Activated T-helper 17 cell treated with anti-CD3 and anti-CD28 coated beads, Interleukin-2, amount 50 U/mL, for 72 hours (primary cell): ENCODE measurements around the gene SLC38A11. TPM values are rescaled to one million over a fixed set of nuclear protein-coding genes. Genes with fewer than 3 reads are reported as not detected.
A peak's percentile ranks its signal among the peaks of the same experiment; 100 is the strongest.

Experiments used
- ATAC-seq: fragments of 150-1000 bp; cut with Tn5 transposase; replicated peaks from 2 replicates; pipeline ENCODE4 v1.10.0; 2021; ENCODE audit warnings: mild to moderate bottlenecking, moderate library complexity
- H3K27ac Mint-ChIP-seq: one replicate; pipeline ENCODE4 v1.8.0; 2022; ENCODE audit warnings: mixed read lengths
- H3K27me3 Mint-ChIP-seq: one replicate; pipeline ENCODE4 v1.8.0; 2022; ENCODE audit warnings: mixed read lengths
- H3K36me3 Mint-ChIP-seq: one replicate; pipeline ENCODE4 v1.8.0; 2022; ENCODE audit warnings: low read depth, mild to moderate bottlenecking, mixed read lengths
- H3K4me1 Mint-ChIP-seq: one replicate; pipeline ENCODE4 v1.8.0; 2022; ENCODE audit warnings: mixed read lengths
- H3K4me3 Mint-ChIP-seq: one replicate; pipeline ENCODE4 v1.8.0; 2022; ENCODE audit warnings: mild to moderate bottlenecking, mixed read lengths
- H3K9me3 Mint-ChIP-seq: one replicate; pipeline ENCODE4 v1.8.0; 2022; ENCODE audit warnings: mixed read lengths
- total RNA-seq, 2 donors: library from RNA; stranded (reverse); gene quantifications; one replicate each; pipeline ENCODE4 v1.2.3, GENCODE V29; 2022

SLC38A11 gene
- total RNA-seq, 2 donors from 2014 or later: not detected

- H3K4me3 Mint-ChIP-seq: no peak overlapping the region
- H3K27me3 Mint-ChIP-seq: peaks cover 8% of the 10 kb centered on the region
- no peaks in the 10 kb centered on the region for H3K36me3 Mint-ChIP-seq
- no peak for ATAC-seq
- no peaks in the 10 kb centered on the region for H3K9me3 Mint-ChIP-seq
- H3K4me1 Mint-ChIP-seq: no peaks in the 10 kb centered on the region
- no peak overlapping the region for H3K27ac Mint-ChIP-seq
These were observed 41.5 kb downstream of the SLC38A11 start for GRCh38 chr2:164913640-164914350.

GRCh38 chr2:164913011-164913410 is 42.3 kb downstream of the SLC38A11 start:
- Mint-ChIP-seq H3K4me1 (no peaks in the 10 kb centered on the region), H3K36me3 (no peaks in the 10 kb centered on the region), H3K9me3 (no peaks in the 10 kb centered on the region), H3K27me3 (peaks cover 8% of the 10 kb centered on the region), H3K27ac (no peak overlapping the region), H3K4me3 (no peak overlapping the region)
- no peak for ATAC-seq

- Mint-ChIP-seq H3K27ac (no peak overlapping the region), H3K4me1 (no peaks in the 10 kb centered on the region), H3K27me3 (peaks cover 11% of the 10 kb centered on the region), H3K36me3 (no peaks in the 10 kb centered on the region), H3K4me3 (no peak overlapping the region), H3K9me3 (peaks cover under 1% of the 10 kb centered on the region)
- no peak for ATAC-seq
These were observed 43.5 kb downstream of the SLC38A11 start for GRCh38 chr2:164911832-164912231.

DNA sequence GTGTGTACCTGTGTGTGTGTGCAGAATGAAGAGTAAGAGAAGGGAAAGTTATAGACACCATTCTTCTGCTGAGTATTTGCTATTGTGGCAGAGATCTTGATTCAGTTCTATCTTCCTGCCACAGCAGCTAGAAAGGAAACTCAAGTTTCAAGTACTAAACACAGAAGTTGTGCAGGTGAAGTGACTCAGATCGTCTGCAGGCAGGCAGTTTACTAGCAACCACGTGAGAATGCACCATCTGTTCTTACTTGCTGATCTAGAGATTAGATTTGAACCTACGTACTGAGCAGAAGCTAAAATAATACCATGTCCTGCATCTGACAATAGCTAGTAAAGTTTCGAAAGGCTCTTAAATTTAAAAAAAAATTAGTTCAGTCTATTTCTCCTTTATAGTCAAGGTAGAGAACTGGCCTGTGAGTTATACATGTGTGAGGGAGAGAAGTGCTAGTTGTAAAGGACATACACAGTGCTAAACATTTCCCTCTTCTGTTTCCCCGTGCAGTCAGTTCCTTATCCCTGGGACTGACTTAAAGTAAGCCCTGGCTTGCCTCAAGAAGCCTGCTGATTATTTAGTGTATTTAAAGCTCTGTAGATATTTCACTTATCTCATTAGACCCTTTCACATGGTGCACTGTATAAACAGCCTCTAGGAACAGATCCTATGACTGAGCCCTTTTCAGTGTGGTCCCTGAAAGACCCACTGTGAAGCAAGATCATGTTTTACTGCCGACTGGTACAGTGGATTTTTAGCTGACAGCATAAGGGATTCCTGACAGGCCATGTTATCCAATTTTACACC is 45.0 kb downstream of the SLC38A11 start:
- no peaks in the 10 kb centered on the region for H3K36me3 Mint-ChIP-seq
- peak; percentile 77 for ATAC-seq
- H3K9me3 Mint-ChIP-seq: peaks cover 3% of the 10 kb centered on the region
- peaks cover 11% of the 10 kb centered on the region for H3K27me3 Mint-ChIP-seq
- no peak overlapping the region for H3K27ac Mint-ChIP-seq
- H3K4me3 Mint-ChIP-seq: no peak overlapping the region
- no peaks in the 10 kb centered on the region for H3K4me1 Mint-ChIP-seq

- no peak for ATAC-seq
- Mint-ChIP-seq H3K9me3 (peaks cover 3% of the 10 kb centered on the region), H3K36me3 (no peaks in the 10 kb centered on the region), H3K4me3 (no peak overlapping the region), H3K27ac (no peak overlapping the region), H3K27me3 (peaks cover 4% of the 10 kb centered on the region), H3K4me1 (no peaks in the 10 kb centered on the region)
These were observed 48.4 kb downstream of the SLC38A11 start for GRCh38 chr2:164906947-164907346.

GRCh38 chr2:164905307-164905706 is 50.0 kb downstream of the SLC38A11 start:
- no peaks in the 10 kb centered on the region for H3K4me1 Mint-ChIP-seq
- ATAC-seq: no peak
- no peak overlapping the region for H3K4me3 Mint-ChIP-seq
- peaks cover 4% of the 10 kb centered on the region for H3K27me3 Mint-ChIP-seq
- peaks cover 3% of the 10 kb centered on the region for H3K9me3 Mint-ChIP-seq
- H3K36me3 Mint-ChIP-seq: no peaks in the 10 kb centered on the region
- H3K27ac Mint-ChIP-seq: no peak overlapping the region

DNA sequence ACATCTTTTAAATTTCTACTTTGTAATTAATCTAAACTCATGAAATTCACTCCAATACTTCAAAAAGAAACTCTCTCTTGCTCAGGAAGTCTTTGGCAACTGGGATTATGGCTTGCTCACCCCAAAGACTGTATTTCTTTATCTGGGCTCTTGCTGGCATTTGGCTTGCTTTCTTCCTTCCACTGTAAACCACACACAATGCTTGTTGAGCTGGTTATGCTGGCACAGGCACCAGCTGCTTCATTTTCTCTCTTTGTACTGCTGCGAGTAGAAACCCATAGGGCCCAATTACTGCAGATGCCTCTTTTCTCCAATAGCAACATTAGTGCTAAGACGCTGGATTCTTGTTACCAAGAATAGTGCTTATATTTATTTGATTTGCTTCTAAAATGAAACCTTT is 51.4 kb downstream of the SLC38A11 start:
- no peak for ATAC-seq
- H3K27ac Mint-ChIP-seq: no peak overlapping the region
- H3K4me3 Mint-ChIP-seq: no peak overlapping the region
- peaks cover 6% of the 10 kb centered on the region for H3K9me3 Mint-ChIP-seq
- no peaks in the 10 kb centered on the region for H3K4me1 Mint-ChIP-seq
- peaks cover 4% of the 10 kb centered on the region for H3K27me3 Mint-ChIP-seq
- no peaks in the 10 kb centered on the region for H3K36me3 Mint-ChIP-seq

DNA sequence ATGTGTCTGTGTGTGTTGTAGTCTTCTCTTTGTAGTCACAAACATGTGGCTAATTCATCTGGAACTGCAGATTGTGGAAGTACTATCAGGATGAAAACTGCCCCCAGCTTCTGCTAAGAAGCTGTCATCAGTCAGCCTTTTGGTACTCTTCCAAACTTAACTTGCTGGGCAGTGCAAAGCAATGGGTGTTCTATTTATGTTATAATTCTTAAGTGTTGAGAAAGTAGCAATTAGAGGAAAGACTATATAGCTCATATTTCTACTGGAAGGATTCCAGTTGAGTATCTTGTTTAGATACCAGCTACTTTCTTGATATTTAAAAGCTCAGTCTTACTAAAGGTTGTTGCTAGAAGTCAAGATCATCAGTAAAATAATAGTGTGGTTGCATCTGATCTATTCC is 52.1 kb downstream of the SLC38A11 start:
- H3K27me3 Mint-ChIP-seq: peaks cover 4% of the 10 kb centered on the region
- H3K36me3 Mint-ChIP-seq: no peaks in the 10 kb centered on the region
- H3K9me3 Mint-ChIP-seq: peaks cover 6% of the 10 kb centered on the region
- no peak overlapping the region for H3K4me3 Mint-ChIP-seq
- no peak for ATAC-seq
- H3K27ac Mint-ChIP-seq: no peak overlapping the region
- no peaks in the 10 kb centered on the region for H3K4me1 Mint-ChIP-seq

GRCh38 chr2:164899121-164899520 is 56.2 kb downstream of the SLC38A11 start:
- H3K9me3 Mint-ChIP-seq: peaks cover 8% of the 10 kb centered on the region

GRCh38 chr2:164898475-164898874 is 56.9 kb downstream of the SLC38A11 start:
- H3K4me3 Mint-ChIP-seq: no peak overlapping the region
- no peak for ATAC-seq
- H3K9me3 Mint-ChIP-seq: peaks cover 13% of the 10 kb centered on the region
- H3K4me1 Mint-ChIP-seq: no peaks in the 10 kb centered on the region
- no peak overlapping the region for H3K27ac Mint-ChIP-seq
- H3K27me3 Mint-ChIP-seq: no peaks in the 10 kb centered on the region
- H3K36me3 Mint-ChIP-seq: no peaks in the 10 kb centered on the region

More at GRCh38 chr2:164899121-164899520, 56.2 kb downstream of the SLC38A11 start:
- no peak overlapping the region for H3K27ac Mint-ChIP-seq
- no peak overlapping the region for H3K4me3 Mint-ChIP-seq
- no peaks in the 10 kb centered on the region for H3K27me3 Mint-ChIP-seq
- no peaks in the 10 kb centered on the region for H3K4me1 Mint-ChIP-seq
- ATAC-seq: no peak
- no peaks in the 10 kb centered on the region for H3K36me3 Mint-ChIP-seq

GRCh38 chr2:164897469-164898260 is 57.7 kb downstream of the SLC38A11 start:
- H3K4me3 Mint-ChIP-seq: no peak overlapping the region
- ATAC-seq: no peak
- peaks cover 13% of the 10 kb centered on the region for H3K9me3 Mint-ChIP-seq
- H3K4me1 Mint-ChIP-seq: no peaks in the 10 kb centered on the region
- H3K27me3 Mint-ChIP-seq: no peaks in the 10 kb centered on the region
- no peaks in the 10 kb centered on the region for H3K36me3 Mint-ChIP-seq
- H3K27ac Mint-ChIP-seq: no peak overlapping the region

DNA sequence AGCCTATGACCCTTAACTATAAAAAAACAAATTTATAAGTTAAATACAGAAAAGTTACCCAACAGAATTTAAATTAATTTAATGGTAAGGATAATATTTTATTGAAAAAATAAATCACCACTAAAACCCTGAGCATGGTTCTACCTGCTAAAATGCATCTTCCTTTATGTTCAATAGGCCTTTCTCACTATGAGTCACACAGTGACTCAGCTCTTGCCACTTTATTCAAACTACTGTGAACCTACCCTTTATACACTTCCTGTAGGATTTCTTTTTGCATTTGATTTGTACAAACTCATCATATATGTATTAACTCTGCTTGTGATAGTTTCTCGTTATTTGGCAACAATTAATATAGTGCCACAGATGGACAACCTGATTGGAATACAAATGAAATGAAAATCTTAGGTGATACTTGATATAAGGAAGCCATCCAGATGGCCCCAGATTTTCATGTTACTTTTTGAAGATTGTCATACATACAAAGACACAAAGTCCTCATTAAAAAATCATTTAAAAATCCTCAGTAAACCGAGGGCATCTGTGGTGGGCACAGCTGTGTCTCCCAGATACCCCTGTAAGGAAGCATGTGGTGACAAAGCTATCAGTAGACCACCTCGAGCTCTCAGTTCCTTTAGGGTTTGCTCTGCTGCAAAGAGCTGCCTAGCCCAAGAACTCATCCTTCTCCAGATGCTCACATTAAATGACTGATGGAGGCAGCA is 58.5 kb downstream of the SLC38A11 start:
- ATAC-seq: peak; percentile 87
- Mint-ChIP-seq H3K4me3 (no peak overlapping the region), H3K4me1 (no peaks in the 10 kb centered on the region), H3K9me3 (peaks cover 13% of the 10 kb centered on the region), H3K27ac (no peak overlapping the region), H3K27me3 (no peaks in the 10 kb centered on the region), H3K36me3 (no peaks in the 10 kb centered on the region)

- H3K9me3 Mint-ChIP-seq: peaks cover 13% of the 10 kb centered on the region
- ATAC-seq: no peak
- no peaks in the 10 kb centered on the region for H3K36me3 Mint-ChIP-seq
- peaks cover 2% of the 10 kb centered on the region for H3K27me3 Mint-ChIP-seq
- no peak overlapping the region for H3K4me3 Mint-ChIP-seq
- no peak overlapping the region for H3K27ac Mint-ChIP-seq
- H3K4me1 Mint-ChIP-seq: no peaks in the 10 kb centered on the region
These were observed 59.1 kb downstream of the SLC38A11 start for GRCh38 chr2:164896226-164896625.

DNA sequence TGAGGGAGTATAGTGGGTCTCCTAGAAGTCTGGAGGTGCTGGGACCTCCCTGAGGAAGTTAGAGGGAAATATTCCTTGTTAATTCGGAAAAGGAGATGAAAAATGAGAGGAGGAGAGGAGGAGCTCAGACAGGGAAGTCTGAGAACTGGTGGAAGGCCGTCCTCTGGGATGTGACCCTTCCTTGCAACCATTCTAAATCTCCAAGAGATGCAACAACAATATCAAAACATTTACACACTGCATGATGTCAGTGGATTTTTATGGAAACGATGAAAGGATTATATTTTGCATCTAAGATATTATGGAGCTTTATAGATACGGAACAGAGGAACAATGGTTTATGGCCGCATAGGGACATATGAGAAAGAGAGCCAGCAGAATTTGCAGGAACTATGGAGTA is 63.9 kb downstream of the SLC38A11 start:
- no peak overlapping the region for H3K4me3 Mint-ChIP-seq
- no peak overlapping the region for H3K27ac Mint-ChIP-seq
- no peaks in the 10 kb centered on the region for H3K36me3 Mint-ChIP-seq
- H3K27me3 Mint-ChIP-seq: peaks cover 6% of the 10 kb centered on the region
- H3K4me1 Mint-ChIP-seq: no peaks in the 10 kb centered on the region
- no peak for ATAC-seq
- H3K9me3 Mint-ChIP-seq: peaks cover 4% of the 10 kb centered on the region
